HG03520 (cell line): Measurements from ENCODE around the gene ABHD1.
"Not testable (repeated sequence)": the region's sequence is repeated elsewhere in the genome, so short reads cannot be mapped to it uniquely, and the experiment has no call there.

Experiments used
- ATAC-seq: cut with Tn5 transposase; IDR thresholded peaks from one replicate; pipeline ENCODE4 v1.9.1; 2021; ENCODE audit warnings: mild to moderate bottlenecking, moderate library complexity; ENCODE audit not compliant: unreplicated experiment

The ABHD1 gene

DNA sequence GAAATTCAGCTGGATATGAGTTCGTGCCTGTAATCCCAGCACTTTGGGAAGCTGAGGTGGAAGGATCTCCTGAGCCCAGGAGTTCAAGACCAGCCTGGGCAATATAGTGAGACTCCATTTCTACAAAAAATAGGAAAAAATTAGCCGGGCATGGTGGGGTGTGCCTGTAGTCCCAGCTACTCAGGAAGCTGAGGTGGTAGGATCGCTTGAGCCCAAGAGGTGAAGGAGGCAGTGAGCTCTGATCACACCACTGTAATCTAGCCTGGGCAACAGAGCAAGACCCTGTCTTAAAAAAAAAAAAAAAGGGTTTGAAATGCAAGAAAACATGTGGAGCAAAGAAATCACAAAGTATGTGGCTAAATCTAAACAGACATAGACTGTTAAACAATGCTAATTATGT is 14.5 kb upstream of the ABHD1 start:
- no peak for ATAC-seq

DNA sequence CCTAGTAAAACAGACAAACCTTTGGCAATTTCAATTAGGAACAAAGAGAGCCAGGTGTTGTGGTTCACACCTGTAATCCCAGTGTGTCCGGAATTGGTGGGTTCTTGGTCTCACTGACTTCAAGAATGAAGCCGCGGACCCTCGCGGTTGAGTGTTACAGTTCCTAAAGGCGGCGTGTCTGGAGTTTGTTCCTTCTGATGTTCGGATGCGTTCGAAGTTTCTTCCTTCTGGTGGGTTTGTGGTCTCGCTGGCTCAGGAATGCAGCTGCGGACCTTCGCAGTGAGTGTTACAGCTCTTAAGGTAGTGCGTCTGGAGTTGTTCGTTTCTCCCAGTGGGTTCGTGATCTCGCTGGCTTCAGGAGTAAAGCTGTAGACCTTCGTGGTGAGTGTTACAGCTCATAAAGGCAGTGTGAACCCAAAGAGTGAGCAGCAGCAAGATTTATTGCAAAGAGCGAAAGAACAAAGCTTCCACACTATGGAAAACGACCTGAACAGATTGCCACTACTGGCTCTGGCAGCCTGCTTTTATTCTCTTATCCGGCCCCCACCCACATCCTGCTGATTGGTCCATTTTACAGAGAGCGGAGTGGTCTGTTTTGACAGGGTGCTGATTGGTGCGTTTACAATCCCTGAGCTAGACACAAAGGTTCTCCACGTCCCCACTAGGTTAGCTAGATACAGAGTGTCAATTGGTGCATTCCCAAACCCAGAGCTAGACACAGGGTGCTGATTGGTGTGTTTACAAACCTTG is 12.8 kb upstream of the ABHD1 start:
- not testable (repeated sequence) for ATAC-seq

DNA sequence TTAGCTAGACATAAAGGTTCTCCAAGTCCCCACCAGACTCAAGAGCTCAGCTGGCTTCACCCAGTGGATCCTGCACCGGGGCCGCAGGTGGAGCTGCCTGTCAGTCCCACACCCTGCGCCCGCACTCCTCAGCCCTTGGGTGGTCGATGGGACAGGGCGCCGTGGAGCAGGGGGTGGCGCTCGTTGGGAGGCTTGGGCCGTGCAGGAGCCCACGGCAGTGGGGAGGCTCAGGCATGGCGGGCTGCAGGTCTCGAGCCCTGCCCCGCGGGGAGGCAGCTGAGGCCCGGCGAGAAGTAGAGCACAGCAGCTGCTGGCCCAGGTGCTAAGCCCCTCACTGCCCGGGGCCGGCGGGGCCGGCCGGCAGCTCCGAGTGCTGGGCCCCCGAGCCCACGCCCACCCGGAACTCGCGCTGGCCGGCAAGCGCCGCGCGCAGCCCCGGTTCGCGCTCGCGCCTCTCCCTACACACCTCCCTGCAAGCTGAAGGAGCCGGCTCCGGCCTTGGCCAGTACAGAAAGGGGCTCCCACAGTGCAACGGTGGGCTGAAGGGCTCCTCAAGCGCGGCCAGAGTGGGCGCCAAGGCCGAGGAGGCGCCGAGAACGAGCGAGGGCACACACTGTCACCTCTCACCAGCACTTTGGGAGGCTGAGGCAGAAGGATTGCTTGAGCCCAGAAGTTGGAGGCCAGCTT is 12.1 kb upstream of the ABHD1 start:
- not testable (repeated sequence) for ATAC-seq

DNA sequence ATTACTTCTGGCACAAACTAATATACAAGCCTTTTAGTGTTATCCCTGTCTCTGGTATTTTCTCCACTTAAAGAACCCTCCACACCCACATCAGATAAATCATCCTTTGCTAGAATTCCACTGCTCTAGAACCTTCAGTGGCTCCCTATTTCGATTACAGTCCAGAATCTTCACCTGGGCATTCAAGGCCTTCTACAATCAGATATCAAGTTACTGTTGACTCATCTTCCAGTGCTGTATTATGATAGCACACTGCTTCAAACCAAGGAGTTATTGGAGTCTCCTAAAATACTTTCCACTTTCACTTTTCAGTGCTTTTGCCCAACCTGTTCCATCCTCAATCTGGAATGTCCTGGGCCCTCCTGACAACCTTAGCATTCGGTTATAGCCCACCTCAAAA is 8.1 kb upstream of the ABHD1 start:
- ATAC-seq: no peak

DNA sequence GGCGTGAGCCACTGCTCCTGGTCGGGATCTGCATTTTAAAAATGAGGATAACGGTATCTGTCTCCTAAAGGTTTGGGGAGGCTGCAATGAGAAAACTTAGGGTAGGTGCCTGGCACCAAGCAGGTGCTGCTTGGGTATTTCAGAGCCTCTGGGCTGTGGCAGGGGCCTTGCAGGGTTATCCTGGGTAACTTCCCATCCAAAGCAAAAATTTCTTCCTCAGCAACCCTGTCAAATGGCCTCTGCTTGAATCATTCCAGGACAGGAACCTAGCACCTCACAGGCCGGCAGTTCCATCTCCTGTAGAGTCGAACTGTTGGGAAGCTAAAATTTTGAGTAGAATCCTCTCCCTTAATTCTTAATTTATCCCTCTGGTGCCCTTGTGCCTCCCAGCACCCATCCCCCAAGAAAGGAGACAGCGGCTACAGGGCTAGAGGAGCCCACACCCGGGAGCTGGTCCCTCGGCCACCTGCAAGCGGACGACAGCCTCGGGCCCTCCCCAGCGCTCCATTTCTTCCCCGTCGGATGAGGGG is 5.6 kb upstream of the ABHD1 start:
- no peak for ATAC-seq

DNA sequence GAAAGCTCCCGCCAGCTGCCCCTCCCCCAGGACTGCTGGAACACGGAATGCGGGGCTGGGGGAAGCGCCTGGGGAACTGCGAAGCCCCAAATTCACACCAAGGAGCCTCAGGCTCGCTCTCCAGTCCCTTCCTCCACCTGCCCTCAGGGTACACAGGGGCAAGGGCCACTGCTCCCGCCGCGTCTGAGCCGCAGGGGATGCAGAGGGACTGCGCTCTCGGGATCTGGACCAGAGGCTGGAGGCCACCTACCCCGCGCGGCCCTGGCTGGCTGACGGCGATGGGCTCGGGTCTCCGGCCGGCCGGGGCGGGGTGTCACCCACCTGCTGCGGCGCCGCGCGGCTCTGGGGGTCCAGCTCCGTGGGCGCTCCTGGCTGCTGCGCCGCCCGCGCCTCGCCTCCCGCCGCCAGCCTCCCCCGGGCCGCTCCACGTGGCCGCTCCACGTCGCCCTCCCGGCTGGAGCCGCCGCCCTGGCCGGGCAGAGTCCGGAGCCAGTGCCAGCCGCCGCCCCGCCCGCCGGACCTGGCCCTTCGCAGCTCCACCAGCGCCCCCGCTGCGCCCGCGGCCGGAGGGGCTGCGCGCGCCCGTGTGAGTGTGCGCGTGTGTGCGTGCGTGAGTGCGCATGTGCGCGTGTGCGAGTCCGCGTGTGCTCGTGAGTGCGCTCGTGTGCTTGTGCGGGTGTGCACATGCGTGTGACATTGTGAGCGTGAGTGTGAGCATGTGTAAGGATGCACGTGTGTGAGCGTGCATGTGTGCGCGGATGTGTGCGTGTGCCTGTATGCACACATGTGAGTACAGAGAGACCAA is 4.9 kb upstream of the ABHD1 start, which contains the start of gene CGREF1:
Gene CGREF1, minus strand, starts transcription at position 604 of the 805 bp plus-strand sequence. CDS start 14,762 bp downstream, outside the sequence.
- ATAC-seq: no peak

DNA sequence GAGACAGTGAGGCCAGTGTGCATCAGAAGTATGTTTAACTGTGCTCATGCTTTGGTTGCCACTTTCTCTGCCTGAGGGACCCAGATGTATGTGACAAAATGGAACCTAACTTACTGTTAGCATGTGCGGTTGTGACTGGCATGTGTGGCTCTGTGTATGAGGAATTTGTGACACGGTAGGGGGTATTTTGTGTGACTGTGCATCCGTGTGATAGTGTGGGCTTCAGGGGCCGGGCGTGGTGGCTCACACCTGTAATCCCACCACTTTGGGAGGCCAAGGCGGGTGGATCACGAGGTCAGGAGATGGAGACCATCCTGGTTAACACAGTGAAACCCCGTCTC is 4.3 kb upstream of the ABHD1 start:
- not testable (repeated sequence) for ATAC-seq

DNA sequence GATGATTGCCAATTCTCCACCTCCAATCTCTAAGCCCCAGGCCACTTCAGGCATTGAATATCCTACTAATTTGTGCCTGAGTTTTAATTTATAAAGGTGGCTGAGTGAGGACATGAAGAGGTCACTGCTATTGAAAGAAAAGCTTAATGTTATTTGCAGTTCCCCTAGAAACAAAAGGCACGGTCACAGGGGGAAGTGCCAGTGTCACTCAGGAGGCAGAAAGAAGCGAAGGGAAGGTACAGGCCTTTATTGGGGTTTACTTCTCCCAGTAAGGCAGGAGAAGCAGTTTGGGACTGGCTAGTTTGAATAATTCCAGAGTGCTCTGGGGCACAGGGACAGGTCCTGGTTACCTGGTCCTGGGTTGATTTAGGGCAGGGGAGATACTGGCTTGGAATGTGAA is 1.7 kb upstream of the ABHD1 start:
- no peak for ATAC-seq

DNA sequence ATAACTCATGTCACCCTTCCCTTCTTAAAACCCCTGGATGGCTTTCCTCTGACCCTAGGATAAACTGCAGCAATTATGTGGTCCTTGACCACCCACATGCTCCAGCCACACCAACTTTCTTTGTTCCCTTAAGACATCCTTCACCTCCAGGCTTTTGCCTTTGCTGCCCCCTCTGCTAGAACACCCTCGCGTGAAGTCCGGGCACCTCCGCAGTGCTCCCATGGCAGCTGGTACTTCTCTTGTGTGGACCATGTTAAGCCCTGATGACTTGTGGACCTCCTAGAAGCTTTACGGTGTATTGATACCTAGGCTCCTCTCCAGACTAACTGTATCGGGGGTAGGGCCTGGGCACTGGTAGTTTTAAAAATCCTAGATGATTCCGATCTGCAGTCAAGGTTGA is 824 bp upstream of the ABHD1 start:
- no peak for ATAC-seq

DNA sequence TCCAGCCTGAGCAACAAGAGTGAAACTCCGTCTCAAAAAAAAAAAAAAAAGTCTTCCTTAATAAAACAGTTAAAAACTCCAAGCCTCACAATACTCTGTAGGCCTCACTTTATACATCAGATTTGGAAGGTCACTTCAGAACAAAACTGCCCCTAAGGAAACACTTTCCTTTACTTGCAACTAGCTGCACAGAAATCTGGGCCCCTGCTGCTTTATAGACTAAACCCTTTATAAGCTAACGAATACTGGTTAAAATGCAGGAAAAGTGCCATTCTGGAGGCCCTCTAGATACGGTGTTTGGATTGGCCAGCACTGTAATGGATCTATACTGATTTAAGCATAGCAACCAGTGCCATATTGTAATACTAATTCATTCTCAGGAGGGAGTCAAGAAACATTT is 1.5 kb downstream of the ABHD1 start:
- no peak for ATAC-seq

DNA sequence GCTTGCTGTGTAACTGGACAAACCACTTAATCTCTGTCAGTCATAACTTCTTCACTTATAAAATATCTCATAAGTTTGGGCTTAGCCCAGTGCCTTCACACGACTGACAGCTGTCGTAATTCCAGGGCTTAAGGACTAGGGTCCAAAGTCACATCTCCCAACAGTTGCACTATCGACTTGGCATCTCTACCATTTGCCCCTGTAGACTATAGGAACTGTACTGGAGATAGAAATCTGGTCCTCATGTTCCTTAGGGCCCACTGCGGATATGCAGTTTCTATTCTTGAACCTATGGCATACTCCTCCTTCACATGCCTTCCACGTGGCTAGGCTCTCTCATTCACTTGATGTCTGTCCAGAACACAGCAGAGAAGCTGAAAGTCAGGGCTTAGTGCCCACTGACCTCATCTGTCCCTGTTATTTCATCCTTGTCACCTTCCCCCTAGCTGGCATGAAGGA is 2.7 kb downstream of the ABHD1 start:
- ATAC-seq: no peak

DNA sequence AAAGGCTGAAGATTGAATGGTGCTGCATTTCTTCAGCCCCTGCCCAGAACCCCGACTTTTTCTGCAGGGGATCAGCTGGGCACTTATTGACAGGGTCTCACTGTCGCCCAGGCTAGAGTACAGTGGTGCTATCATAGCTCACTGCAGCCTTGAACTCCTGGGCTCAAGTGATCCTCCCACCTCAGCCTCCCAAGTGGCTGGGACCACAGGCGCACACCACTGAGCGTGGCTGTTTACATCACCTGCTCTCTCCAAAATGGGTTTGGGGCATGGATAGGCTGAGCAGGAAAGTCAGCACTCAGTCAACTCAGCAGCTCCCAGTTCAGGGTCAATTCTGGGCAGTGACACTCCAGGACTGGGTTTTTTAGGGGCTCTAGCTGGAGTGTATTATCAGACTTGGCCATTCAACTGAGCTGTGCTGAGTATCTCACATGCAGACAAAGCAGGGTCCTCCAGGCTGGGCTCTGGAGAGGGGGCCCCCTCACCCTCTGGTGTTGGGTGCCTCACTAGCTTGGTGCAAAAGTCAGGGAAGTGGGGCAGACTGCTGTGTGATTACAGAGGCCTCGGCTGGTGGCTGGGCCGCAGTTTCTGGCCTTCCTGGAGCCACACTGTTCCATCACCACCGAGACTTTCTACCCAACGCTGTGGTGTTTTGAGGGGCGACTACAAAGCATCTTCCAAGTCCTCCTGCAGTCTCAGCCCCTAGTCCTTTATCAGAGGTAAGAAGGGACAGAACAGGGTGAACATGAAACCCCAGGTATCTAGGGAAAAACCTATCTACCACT is 4.5 kb downstream of the ABHD1 start:
- ATAC-seq: no peak

DNA sequence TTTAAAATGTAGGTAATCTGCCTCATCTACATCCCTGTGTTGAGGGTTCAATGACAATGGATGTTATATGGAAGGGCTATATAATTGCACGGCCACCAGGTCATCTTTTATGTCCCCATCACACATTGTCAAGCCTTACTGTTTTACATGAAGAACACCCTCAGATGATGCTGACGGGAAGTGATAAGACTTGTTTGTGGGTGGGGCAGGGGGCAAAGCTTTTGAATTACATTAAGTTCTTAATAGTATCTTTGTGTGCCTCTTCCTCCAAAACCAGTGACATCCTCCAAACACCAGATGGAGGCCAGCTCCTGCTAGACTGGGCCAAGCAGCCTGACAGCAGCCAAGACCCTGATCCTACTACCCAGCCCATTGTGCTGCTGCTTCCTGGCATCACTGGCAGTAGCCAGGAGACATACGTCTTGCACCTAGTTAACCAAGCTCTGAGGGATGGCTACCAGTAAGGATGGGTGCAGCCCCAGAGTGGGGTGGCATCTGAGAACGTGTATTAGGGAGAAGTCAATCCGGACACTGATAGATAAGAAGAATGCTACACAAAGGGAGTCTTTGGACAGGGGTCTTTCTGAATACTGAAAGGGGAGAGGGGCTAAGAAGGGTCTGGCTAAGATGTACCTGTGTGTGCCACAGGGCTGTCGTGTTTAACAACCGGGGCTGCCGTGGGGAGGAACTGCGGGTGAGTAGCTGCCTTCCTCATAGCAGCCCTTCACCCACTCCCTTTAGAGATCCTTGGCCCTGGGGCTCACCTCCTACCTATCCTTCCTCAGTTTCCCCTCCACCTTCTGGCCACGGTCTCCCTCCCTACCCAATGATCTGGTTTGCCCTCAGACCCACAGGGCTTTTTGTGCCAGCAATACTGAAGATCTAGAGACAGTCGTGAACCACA is 5.3 kb downstream of the ABHD1 start:
- no peak for ATAC-seq

DNA sequence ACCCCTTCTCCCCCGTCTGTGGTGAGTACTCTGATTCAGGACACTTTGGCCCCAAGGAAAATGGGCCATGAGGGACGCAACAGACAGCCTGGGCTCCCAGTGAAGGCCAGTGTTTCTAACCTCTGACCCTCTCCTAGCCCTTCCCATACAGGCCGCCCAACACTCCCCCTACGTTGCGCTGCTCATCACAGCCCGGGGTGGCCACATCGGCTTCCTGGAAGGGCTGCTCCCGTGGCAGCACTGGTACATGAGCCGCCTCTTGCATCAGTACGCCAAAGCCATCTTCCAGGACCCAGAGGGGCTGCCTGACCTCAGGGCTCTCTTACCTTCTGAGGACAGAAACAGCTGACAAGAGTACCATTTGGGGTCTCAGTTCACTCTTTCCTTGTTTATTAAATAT is 6.8 kb downstream of the ABHD1 start:
- no peak for ATAC-seq

DNA sequence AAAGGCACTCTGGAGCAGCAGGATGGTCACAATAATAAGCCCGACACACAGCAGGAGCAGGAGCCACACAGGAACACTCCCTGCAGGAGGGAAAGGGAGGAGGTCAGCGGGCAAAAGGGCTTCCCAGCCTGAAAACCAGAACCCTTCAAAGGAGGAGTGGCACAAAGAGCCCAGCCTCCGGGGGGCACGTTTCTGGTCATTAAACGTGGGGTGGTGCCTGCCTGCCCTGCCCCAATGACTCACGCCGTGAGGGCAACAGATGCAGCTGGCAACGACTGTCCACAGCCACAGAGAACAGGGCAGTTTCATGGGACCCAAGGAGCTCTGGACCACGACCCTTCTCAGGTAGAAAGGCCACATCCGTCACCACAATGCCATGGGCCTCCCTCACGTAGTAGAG is 7.8 kb downstream of the ABHD1 start:
- ATAC-seq: no peak

DNA sequence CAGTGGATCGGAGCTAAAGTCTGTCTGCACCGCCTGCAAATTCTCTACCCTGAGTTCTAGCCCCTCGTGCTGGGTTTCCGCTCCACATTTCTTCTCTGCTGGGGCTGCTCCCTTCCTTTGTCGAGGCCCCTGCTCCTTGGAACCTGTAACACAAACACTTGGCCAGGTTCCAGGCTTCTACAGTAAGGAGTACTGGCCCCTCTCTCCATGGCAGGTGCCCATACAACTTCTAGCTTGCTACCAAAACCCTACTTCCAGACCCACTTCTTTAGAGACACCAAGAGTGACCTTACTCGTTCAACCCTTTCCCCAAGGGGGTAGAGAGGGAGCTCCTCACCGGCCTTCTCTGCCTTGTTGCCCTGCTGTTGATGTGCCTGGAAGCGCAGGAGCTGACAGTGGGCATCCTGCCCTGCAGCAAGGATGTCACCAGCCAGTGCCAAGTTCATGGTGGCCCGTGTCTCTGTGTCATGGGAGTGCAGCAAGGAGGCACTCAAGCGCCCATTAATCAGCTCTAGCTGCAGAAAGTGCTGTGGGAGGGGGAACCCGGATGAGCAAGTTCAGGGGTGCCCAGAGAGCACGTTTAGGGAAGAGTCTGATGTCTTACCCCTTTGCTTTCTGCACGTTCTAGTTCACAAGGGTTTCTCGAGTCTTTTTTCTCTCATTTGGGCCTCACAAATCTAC is 9.7 kb downstream of the ABHD1 start:
- no peak for ATAC-seq

DNA sequence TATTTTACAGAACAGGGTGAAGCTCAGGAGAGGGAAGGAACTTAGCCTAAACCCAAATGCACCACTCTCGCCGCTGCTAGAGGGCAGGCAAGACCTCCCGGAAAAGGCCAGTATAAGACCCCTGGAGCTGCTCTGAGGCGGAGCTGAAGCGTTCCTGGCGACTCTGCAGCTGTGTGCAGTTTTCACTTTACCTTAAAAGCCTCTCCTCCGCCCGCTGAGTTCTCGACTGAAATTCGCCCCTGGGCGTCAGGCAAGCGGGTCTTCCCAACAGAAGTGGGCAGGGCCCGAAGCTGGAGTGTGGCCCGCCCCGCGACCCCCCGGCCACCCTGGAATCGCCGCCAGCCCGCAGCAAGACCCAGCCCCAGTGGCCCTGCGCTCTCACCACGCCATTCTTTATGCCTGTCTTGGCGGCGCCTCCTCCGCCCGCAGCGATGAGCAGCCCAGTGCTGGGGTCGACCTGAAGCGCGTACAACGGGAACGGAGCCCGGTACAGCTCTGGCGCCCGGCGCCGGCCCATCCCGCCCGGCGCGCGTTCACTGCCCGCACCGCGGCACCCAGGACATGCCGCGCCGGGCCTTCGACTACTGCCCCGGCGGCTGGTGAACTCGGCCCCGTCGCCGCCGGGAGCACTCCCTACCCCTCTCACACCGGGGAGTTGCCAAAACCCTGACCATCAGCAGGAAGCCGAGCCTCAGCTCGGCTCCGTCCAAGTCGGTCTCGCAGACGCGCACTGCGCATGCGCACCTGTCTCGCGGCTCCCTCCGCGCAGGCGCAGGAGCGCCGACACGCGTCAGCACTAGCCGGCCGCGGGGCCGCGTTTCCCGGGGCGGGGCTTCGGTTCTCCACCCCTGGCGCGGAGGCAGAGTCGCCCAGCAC is 10.5 kb downstream of the ABHD1 start, which contains the start of gene PREB:
Gene PREB, minus strand, starts transcription at position 732 of the 876 bp plus-strand sequence. Its CDS starts 215 bp downstream, at position 517.
- peak; percentile 76 for ATAC-seq
